Activated T-cell treated with anti-CD3 and anti-CD28 coated beads for 1 hour (primary cell): ENCODE data around the gene SIRT4.
A peak's percentile ranks its signal among the peaks of the same experiment; 100 is the strongest.
"Not testable (repeated sequence)": the region's sequence is repeated elsewhere in the genome, so short reads cannot be mapped to it uniquely, and the experiment has no call there.

Experiments
- DNase-seq: peaks from one replicate; pipeline ENCODE4 v3.0.0-alpha.2; 2020; ENCODE audit warnings: low read depth

The SIRT4 gene, protein sequence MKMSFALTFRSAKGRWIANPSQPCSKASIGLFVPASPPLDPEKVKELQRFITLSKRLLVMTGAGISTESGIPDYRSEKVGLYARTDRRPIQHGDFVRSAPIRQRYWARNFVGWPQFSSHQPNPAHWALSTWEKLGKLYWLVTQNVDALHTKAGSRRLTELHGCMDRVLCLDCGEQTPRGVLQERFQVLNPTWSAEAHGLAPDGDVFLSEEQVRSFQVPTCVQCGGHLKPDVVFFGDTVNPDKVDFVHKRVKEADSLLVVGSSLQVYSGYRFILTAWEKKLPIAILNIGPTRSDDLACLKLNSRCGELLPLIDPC

DNA sequence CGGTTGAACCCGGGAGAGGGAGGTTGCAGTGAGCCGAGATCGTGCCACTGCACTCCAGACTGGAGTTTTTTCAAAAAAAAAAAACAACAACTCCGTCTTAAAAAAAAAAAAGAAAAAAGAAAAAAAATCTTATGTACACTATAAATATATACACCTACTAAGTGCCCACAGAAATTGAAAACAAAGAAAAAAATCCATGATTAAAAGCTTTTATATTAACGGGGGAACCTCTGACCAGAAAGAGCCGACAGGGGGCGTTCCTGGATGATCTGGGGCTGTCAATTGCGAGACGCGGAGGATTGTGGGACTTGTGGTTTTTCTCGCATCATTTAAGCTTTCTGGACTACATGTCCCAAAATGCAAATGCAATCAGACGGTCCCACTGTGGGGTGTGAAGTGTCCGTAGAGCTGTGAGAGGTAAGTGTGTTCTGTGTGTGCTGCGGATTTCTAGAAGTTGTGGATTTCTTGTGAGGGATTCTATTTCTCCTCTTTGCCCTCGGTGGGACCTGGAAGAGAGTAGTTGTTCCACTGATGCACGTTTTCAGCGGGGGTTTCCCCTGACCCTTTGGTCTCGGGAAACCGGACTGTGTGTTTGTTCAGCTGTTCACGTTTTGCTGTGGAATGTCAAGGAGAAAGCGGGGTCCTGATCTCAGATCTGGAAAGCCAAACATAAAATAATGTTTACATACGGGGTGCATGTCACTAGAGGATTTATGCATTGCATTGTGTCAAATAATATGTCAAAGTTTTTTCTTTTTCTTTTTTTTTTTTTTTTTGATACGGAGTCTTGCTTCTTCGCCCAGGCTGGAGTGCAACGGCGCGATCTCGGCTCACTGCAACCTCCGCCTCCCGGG lies at the start of gene SIRT4:
Gene SIRT4 (plus strand): TSS at position 360 of the 854 bp plus-strand sequence. CDS start 1,241 bp downstream, outside the sequence.
- DNase-seq: peak; percentile 86

DNA sequence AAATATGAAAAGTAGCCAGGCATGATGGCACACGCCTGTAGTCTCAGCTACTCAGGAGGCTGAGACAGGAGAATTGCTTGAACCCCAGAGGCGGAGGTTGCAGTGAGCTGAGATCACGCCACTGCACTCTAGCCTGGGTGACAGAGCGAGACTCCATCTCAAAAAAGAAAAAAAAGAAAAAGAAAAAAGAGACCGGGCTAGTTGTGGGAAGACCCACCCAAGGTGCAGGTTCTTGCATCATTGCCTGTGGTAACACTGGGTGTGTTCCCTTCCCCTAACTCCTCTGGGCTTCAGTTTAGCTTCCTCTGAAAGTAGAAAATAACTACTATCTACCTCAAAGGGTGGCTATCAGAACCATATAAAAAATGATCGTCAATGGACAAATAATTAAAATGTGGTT lies 48.8 kb upstream of the SIRT4 start:
- not testable (repeated sequence) for DNase-seq

DNA sequence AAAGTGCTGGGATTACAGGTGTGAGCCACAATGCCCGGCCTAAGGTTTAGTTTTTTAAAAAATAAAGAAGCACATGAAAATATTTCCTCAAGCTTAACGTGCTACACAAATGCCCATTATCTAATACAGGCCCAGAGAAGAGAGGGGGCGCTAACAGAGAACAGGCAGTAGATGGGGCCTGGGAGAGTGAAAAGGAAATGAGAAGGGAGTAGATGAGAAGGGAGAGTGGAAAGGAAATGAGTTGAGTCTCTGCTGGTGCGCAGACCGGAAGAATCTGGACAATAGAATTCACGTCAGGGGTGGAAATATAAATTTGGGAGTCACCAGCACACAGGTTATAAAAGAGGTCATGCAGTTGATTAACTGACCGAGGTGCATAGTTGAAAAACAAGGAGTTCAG lies 47.3 kb upstream of the SIRT4 start:
- no peak for DNase-seq

DNA sequence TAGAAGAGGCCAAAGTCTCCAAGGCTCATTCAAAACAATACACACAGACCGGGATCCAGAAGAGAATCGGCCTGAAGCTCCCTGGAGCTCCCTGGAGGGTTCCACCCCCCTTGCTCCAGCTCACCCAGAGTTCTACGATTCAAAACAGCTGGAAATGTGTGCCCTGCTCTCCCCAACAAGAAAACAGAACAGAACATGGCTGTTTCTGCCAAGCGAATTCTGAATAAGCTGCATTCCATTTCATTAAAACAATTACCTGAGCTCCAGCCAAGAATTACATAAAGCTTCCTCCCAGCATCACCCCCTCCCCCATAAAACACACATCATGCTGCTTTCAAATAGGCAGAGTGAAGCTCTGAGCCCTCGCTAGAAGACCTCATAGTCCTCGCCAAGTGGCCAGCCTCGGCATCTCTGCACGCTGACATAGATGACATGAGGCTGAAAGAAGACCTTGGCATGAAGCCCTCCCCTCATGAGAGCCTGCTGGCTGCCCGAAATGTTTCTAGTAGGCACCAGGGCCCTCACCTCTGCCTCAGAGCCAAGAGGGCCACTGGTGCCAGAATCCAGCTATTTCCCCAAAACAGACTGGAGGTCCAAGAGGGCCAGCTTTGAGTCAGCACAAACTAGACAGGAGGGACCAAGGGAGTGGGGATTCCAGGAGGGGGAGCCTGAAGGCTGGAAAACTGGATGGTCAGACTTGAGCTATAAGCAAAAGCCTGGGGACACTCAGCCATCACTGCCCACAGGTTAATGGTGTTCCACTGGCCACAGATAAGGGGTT lies 44.9 kb upstream of the SIRT4 start:
- no peak for DNase-seq

DNA sequence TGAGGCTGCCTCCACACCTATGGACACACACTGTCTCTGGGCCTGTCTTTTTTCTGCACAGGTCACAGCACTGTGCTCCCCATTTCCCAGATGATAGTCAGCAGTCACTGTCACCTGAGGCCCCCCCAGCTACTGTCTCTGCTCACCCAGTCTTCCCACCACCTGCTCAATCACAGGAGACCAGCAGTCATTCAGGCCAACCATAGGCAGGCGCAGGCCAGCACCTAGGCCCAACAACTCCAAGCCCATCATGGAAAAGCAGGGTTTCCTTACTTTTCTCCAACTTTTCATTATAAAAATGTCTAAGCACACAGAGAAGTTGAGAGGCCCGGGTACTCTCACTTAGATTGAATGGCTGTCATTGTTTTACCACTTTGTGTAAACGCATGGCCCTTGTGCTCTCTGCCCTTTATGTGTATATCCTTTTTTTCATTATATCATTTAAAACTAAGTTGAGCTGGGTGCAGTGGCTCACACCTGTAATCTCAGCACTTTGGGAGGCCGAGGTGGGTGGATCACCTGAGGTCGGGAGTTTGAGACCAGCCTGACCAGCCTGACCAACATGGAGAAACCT lies 43.7 kb upstream of the SIRT4 start:
- no peak for DNase-seq

DNA sequence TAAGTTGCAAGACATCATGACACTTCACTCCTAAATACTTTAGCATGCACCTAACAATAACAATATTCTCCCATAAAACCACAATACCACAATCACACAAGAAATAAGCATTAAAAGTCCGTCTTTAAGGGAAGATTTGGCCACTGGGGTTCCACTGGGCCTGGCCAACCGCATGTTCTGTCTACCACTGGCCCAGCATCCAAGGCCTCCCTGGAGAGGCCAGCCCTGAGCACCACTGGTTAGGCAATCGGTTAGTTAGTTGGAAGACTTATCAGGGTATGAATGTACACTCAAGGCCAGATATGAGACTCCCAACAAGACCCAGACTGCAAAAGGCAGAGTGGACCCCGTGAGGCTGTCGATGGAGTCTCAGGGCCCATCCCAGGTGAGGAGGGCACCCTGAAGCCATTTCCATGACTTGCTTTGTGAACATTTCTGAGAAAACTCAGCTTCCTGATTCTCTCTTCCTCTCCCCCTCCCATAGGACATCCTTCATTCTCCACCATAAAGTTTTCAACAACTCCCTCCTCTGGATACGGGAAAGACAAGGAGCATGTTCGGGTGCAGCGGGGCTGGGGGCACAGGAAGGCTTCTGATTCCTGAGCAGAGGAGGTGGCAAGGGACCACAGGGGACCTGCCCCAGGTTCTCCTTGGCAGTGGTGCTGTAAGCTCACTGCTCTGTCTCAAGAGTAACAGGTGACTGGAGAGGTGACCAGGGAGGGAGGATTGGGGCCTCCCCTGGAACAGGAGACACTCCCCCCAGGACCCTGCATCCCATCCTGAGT lies 42.5 kb upstream of the SIRT4 start:
- DNase-seq: no peak

DNA sequence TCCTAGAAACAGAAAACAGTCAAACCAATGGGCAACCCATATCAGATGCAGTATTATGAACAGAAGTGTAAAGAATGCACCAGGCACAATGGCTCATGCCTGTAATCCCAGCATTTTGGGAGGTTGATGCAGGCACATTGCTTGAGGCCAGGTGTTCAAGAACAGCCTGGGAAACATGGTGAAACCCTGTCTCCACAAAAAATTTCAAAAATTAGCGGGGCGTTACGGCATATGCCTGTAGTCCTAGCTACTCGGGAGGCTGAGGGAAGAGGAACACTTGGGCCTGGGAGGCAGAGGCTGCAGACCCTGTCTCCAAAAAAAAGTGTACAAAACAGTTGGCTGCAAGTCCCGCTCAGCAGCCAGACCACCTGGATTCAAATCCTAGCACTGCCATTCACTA lies 41.5 kb upstream of the SIRT4 start:
- DNase-seq: no peak

DNA sequence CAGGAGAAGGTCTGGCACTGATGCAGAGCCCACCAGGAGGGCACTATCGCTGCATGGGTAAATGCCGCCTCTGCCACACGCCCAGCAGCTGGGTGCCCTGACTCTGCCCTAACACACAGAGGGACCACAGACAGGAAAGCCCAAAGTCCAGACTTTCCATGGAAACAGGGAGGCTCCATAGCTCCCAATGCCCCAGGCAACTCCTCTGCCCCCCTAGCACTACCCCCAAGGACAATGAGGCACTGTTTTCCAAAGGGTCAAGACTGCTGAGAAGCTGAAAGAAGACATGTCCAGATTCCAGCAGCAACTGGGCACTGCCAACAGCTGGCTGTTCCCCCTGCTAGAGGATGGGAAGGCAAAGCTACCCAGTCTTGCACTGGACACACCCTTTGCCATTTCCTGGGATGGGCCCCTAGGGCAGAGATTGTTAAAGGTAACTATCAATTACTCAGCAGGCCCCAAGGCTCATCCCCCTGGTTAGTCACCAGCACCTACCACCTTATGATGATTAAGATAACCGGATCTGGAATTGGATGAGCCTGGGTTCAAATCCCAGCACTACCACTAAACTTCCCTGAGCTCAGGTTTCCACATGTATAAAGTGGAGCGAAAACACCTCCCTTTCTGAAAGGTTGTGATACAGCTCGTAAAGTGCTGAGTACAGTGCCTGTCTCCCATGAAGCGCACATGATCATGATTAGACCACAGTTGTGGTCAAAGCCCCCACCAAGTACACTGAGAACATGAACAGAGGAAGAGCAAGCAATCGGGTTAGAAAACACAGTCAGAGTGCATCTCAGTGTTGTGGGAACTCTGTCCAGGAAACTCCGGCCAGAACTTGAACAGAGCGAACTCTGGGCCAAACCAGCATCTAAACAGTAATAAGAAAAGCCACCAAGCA lies 39.9 kb upstream of the SIRT4 start:
- no peak for DNase-seq

DNA sequence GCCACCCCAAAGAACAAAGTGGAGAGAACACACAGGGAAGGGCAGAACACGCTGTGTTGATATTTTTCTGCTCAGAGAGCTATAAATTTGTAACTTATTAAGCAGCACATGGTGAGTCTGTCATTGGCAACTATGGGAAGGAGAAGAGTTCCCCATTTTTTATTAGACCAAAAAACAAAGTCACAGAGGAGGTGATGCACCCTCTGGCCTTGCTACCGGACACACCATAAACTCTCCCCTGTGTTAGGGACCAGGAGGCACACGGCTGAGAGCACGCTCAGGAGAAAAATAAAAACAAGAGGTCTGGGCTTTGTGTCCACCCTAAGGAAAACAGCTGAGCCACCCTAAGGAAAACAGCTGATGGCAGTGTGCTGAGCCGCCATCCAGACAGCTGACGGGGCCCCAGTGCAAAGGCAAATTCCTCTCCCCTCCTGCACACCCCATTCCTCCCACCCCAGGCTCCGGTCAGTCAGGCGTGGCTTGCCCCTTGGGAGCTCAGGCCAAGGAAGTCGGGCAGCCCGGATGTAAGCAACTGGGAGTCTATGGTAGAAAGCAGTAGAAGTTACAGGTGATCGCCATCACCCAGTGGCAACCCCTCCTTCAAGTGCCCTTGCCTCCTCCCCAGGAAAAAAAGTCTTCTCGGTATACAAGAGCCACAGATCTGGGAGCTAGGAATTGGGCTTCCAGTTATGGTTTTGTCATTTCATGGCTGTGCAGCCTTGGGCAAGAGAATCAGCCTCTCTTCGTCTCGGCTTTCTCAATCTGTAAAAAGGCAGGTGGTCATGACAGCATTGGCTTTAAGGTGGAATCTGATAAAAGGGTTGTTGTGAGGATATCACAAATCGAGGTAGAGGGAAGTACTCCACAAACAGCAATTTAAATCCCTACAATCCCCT lies 39.0 kb upstream of the SIRT4 start:
- no peak for DNase-seq

DNA sequence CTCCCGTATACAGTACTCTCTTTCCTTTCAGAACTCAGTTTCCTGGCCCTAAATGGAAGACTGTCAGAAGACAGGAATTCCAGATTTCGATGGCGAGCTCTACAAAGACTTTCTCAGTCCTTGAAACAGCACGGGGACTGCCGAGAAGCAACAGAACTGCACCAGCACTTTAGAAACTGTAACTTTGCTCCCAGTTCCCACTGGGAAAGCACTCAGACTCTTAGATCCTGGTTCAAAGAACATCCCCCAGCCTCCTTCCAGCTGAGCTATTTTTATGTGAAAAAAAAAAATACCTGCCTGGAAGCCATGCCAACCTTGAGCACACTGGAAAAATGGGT lies 38.4 kb upstream of the SIRT4 start:
- DNase-seq: no peak

DNA sequence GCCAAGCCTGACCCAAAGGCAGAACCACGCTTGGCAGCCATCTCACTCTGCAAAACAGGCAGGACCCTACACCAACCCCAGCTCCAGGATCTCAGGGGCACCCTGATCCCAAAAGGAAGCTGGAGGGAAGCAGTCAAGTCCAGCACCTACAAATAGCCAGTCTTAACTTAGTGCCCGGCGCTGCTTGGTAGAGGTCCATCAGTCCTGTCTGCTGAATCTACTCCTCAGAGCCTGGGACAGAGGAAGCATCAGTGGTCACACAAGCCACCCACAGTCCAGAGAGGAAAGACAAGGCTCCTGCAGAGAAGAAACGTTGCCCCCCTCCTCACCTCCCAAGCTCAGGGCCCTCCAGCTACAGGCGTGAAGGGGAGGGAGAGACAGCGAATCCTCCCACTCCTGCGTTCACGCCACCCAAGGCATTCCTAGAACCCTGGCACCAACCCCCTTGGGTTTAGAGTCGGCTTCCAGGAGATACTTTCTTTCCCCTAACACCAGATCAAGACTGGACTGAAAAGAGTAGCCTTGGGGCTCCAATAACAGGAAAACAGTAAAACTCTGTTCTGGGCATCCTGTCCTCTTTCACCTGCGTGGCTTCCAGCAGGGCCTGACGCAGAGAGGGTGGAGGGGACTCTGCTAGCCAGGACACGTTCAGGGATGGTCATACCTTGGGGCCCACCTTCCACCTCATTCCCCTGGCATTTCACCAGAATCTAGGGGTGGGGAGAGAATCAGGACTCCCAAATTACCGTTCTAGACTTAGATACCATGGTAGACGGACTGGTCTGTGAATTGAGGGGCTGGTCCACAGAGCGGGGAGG lies 37.8 kb upstream of the SIRT4 start:
- DNase-seq: no peak

DNA sequence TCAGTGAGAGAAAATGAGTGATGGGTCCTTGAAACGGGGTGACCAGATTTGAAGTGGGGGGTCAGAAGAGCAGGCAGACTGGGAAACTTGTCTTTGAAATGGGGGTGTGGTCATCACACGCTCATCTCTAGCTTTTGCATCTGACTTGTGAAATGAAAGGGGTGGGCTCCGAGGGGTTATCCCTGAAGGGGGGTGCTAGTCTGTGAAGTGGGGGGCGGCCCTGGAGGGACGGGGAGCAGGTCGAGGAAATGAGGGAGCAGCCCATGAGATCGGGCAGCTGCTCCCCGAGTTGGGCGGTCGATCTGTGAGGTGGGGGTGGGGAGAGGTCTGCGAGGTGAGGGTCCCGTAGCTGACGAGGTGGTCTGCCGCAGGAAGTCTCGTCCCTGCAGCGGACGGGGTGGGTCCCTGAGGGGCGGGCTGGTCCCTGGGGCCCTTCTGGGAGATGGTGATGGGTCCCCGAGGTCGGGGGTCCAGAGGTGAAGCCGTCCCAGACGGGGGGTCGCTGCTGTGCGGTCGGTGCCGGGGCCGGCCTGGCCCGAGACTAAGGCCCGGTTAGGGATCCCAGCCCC lies 37.1 kb upstream of the SIRT4 start:
- DNase-seq: no peak

DNA sequence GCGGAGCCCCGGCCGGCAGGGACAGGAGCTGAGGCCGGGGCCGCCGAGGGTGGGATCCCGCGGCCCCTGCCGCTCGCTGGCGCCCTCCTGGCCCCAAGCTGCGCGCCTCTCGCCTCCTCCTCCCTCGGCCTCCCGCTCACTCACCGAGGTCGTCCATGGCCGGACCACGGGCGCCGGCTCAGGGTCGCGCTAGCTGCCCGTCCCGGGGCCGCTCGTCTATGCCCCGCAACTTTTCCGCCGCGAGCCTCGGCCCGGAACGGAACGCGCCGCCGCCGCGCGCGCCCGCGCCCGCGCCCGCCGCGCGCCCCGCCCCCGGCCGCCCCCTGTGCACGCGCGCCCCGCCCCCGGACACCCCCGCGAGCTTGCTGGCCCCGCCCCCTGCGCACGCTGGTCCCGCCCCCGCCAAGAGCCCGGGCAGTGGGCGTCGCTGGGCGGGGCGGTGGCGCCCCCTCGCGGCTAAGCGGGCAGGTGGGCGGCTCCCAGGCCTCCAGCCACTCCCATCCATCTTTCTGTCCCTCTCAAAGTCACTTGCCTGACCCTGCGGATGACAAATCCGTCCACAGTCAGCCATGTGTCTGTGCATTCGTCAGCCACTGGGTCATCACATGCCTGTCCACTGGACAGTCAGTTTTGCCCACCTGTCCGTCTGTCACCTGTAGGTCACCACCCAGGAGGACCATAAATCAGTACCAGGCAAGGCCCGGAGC lies 36.5 kb upstream of the SIRT4 start, which contains the start of gene PXN:
Gene PXN (minus strand): TSS at position 258 of the 707 bp plus-strand sequence. CDS start 101 bp downstream, at position 157.
- peak; percentile 92 for DNase-seq

DNA sequence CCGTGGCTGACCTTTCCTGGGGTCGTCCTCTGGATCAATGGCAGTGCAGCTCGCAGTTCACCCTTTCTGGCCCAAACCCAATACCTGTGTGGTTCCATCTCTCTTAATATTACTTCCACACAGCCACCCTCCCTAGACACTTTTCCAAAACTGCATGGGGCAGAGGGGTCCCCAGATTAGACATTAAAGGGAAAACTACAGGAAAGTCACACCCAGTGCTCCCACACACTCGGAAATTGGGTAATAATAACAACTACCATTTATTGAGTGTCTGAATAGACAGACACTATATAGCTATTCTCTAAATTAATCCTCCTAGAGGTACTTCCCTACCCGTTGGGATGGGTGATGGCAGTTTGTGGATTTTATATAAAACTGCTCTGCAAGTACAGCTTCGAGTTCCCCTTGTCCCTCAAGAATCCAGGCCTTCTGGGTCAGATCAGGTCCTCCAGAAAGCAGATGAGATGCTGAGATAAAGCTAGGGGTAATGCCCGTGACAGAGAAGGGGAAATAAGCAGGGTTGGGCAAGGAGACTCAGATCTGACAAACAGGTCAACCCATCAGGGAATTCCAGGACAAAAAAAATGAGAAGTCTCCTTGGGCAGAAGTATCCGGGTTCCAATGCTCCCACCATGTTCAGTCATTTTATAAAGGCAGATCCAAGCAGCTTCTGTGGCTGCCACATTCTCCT lies 35.8 kb upstream of the SIRT4 start:
- DNase-seq: no peak

DNA sequence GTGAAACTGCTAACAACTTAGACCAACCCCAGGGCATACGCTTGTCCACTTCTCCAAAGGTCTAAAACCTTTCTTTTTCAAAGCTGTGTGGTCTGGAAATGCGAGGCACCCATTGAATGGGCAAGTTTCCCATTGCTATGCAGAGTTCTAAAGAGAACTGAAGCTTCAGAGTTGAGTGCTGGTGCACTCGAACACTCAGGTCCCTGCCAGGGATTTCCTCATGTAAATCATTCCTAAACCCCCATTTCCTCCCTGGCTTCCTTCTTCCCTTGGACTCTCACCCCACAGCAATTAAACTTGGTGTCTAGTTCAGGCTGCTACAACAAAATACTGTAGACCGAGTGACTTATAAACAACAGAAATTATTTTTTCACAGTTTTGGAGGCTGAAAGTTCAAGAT lies 34.4 kb upstream of the SIRT4 start:
- no peak for DNase-seq

DNA sequence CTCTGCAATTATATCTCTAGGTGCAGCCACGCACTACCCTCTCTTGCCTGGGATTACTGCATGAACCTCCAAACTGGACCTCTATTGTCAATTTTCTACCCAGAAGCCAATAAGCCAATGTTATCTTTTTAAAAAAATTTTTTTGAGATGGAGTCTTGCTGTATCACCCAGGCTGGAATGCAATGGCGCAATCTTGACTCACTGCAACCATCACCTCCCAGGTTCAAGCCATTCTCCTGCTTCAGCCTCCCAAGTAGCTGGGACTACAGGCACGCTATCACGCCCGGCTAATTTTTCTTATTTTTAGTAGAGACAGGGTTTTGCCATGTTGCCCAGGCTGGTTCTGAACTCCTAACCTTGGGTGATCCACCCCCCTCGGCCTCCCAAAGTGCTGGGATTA lies 25.4 kb upstream of the SIRT4 start:
- no peak for DNase-seq
